Cerebellar nuclear complex (tissue), 1 donor: Measurements from ENCODE around the gene DNAAF8.

Source experiments
- DNase-seq, 2 experiments: peaks; one replicate each; lab custom pipeline; 2025; lab: John Stamatoyannopoulos, UW

Gene DNAAF8

GRCh38 chr16:4734063-4734729, at the start of gene DNAAF8, which contains the start of gene ANKS3:
Gene DNAAF8 (plus strand): TSS chr16:4734537. CDS start chr16:4736515, 1,978 bp downstream.
Gene ANKS3 (minus strand): TSS chr16:4734271. CDS start chr16:4730149, 4,122 bp downstream.
- DNase-seq: peak; percentile 88 to 89

GRCh38 chr16:4684763-4685162, 49.6 kb upstream of the DNAAF8 start:
- no peak for DNase-seq

GRCh38 chr16:4685292-4685691, 49.0 kb upstream of the DNAAF8 start:
- DNase-seq: no peak

GRCh38 chr16:4685776-4686496, 48.4 kb upstream of the DNAAF8 start:
- DNase-seq: no peak

GRCh38 chr16:4686497-4687210, 47.7 kb upstream of the DNAAF8 start:
- DNase-seq: no peak

GRCh38 chr16:4687416-4687815, 46.9 kb upstream of the DNAAF8 start:
- no peak for DNase-seq

- no peak for DNase-seq
Observed at GRCh38 chr16:4687946-4688673, 46.2 kb upstream of the DNAAF8 start.

- no peak for DNase-seq
Observed at GRCh38 chr16:4688674-4689045, 45.7 kb upstream of the DNAAF8 start.

GRCh38 chr16:4689091-4689671, 45.2 kb upstream of the DNAAF8 start:
- no peak for DNase-seq

GRCh38 chr16:4689864-4690704, 44.3 kb upstream of the DNAAF8 start:
- no peak for DNase-seq

GRCh38 chr16:4690946-4691665, 43.2 kb upstream of the DNAAF8 start:
- peak; percentile 25 to 38 for DNase-seq

- DNase-seq: no peak
Observed at GRCh38 chr16:4691666-4692412, 42.5 kb upstream of the DNAAF8 start.

- DNase-seq: no peak
Observed at GRCh38 chr16:4692460-4693295, 41.7 kb upstream of the DNAAF8 start.

- DNase-seq: peak; percentile 78 to 88
Observed at GRCh38 chr16:4693296-4693955, 40.9 kb upstream of the DNAAF8 start, which contains the start of gene NUDT16L1. Gene NUDT16L1 (plus strand): TSS chr16:4693562. CDS start chr16:4693727, 165 bp downstream.

GRCh38 chr16:4693956-4694641, 40.2 kb upstream of the DNAAF8 start:
- no peak for DNase-seq

- no peak for DNase-seq
Observed at GRCh38 chr16:4694642-4695451, 39.5 kb upstream of the DNAAF8 start.
